NCI-H2196 (cell line): ENCODE data around the gene PHYKPL.
"Not testable (repeated sequence)": the region's sequence is repeated elsewhere in the genome, so short reads cannot be mapped to it uniquely, and the experiment has no call there.

Experiments used
- DNase-seq: peaks from one replicate; lab custom pipeline; 2025; ENCODE audit not compliant: unreplicated experiment; lab: John Stamatoyannopoulos, UW

Gene PHYKPL

GRCh38 chr5:178240341-178240741 lies 7.7 kb upstream of the PHYKPL start:
- no peak for DNase-seq

- not testable (repeated sequence) for DNase-seq
Measured at GRCh38 chr5:178239626-178240301, 7.2 kb upstream of the PHYKPL start.

GRCh38 chr5:178238711-178239592 lies 6.3 kb upstream of the PHYKPL start:
- no peak for DNase-seq

GRCh38 chr5:178238313-178238635 lies 5.7 kb upstream of the PHYKPL start:
- no peak for DNase-seq

- DNase-seq: no peak
Measured at GRCh38 chr5:178237431-178238312, 5.1 kb upstream of the PHYKPL start.

GRCh38 chr5:178236679-178237078 lies 4.1 kb upstream of the PHYKPL start:
- DNase-seq: no peak

GRCh38 chr5:178236126-178236525 lies 3.5 kb upstream of the PHYKPL start:
- no peak for DNase-seq

- DNase-seq: no peak
Measured at GRCh38 chr5:178235588-178235974, 3.0 kb upstream of the PHYKPL start.

- DNase-seq: peak; percentile 40
Measured at GRCh38 chr5:178234750-178235587, 2.4 kb upstream of the PHYKPL start.

- DNase-seq: no peak
Measured at GRCh38 chr5:178234121-178234749, 1.6 kb upstream of the PHYKPL start.

GRCh38 chr5:178232920-178233429 lies 373 bp upstream of the PHYKPL start:
- no peak for DNase-seq

GRCh38 chr5:178231539-178232123 lies 971 bp downstream of the PHYKPL start:
- DNase-seq: no peak

GRCh38 chr5:178230879-178231538 lies 1.6 kb downstream of the PHYKPL start:
- DNase-seq: no peak

- no peak for DNase-seq
Measured at GRCh38 chr5:178229861-178230260, 2.7 kb downstream of the PHYKPL start.

- DNase-seq: not testable (repeated sequence)
Measured at GRCh38 chr5:178229111-178229510, 3.5 kb downstream of the PHYKPL start.

GRCh38 chr5:178228609-178229008 lies 4.0 kb downstream of the PHYKPL start:
- no peak for DNase-seq

- DNase-seq: no peak
Measured at GRCh38 chr5:178227929-178228328, 4.7 kb downstream of the PHYKPL start.

GRCh38 chr5:178227138-178227659 lies 5.4 kb downstream of the PHYKPL start:
- no peak for DNase-seq

GRCh38 chr5:178225174-178225573 lies 7.4 kb downstream of the PHYKPL start:
- DNase-seq: no peak
